ENCODE measurements around the gene AGTR2.
"Not testable (repeated sequence)": the region's sequence is repeated elsewhere in the genome, so short reads cannot be mapped to it uniquely, and the experiment has no call there.

Gene AGTR2, protein sequence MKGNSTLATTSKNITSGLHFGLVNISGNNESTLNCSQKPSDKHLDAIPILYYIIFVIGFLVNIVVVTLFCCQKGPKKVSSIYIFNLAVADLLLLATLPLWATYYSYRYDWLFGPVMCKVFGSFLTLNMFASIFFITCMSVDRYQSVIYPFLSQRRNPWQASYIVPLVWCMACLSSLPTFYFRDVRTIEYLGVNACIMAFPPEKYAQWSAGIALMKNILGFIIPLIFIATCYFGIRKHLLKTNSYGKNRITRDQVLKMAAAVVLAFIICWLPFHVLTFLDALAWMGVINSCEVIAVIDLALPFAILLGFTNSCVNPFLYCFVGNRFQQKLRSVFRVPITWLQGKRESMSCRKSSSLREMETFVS

DNA sequence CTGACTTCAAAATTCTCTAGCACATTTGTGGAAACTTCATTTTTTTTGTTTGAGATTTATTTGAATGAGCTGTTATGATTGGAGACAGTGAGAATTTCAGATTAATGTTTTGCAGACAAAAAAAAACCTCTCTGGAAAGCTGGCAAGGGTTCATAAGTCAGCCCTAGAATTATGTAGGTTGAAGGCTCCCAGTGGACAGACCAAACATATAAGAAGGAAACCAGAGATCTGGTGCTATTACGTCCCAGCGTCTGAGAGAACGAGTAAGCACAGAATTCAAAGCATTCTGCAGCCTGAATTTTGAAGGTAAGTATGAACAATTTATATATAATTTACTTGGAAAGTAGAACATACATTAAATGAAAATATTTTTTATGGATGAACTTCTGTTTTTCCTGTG lies at the start of gene AGTR2:
Gene AGTR2, plus strand, starts transcription at position 234 of the 400 bp plus-strand sequence. CDS start 1,537 bp downstream, outside the sequence.
- DNase-seq, result no peak

DNA sequence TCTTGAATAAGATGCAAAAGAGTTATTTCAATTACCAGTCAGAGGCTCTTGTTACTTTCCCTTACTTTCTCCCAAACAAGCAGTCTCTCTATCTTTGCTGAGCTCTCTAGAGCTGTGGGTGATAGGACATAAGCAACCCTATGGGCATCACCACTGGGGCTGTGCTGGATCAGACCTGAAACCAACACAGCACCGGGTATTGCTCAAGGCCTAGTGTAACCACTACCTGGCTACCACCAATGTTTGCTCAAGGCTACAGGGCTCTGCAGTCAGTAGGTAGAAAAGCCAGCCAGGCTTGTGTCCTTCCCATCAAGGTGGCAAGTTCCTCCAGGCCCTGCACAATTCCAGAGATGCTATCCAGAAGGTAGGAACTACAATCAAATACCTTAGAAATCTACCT lies 35.3 kb upstream of the AGTR2 start:
- no peak for DNase-seq

DNA sequence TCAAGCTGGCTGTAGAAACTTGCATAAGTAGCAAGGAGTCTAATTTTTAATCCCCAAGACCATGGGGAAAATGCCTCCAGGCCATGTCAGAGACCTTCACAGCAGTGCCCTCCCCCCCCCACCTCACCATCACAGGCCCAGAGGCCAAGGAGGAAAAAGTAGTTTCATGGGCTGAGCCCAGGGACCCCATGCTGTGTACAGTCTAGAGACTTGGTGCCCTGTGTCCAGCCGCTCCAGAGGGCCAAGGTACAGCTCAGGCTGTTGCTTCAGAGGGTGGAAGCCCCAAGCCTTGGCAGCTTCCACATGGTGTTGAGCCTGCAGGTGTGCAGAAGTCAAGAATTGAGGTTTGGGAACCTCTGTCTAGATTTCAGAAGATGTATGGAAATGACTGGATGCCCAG lies 29.3 kb upstream of the AGTR2 start:
- DNase-seq, result not testable (repeated sequence)

DNA sequence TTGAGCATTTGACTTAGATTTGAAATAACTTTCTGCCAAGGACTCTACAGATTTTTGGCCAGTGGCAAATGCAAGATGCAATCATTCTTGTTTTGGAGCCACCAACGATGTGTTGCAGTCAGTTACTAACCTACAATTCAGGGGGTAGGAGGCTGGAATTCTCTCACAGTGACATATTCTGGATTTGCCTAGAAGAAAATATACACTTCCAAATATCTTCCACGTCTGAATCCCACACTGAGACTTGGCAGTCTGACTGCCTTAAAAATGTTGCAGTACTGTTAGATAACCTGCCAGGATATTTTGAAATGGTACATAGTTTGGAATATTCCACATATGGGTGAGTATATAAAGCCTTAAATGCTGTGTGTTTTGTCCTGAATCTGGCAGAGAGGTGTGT lies 27.6 kb upstream of the AGTR2 start:
- DNase-seq, result no peak

DNA sequence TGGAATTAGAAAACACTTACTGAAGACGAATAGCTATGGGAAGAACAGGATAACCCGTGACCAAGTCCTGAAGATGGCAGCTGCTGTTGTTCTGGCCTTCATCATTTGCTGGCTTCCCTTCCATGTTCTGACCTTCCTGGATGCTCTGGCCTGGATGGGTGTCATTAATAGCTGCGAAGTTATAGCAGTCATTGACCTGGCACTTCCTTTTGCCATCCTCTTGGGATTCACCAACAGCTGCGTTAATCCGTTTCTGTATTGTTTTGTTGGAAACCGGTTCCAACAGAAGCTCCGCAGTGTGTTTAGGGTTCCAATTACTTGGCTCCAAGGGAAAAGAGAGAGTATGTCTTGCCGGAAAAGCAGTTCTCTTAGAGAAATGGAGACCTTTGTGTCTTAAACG lies 2.4 kb downstream of the AGTR2 start:
- DNase-seq, result no peak

DNA sequence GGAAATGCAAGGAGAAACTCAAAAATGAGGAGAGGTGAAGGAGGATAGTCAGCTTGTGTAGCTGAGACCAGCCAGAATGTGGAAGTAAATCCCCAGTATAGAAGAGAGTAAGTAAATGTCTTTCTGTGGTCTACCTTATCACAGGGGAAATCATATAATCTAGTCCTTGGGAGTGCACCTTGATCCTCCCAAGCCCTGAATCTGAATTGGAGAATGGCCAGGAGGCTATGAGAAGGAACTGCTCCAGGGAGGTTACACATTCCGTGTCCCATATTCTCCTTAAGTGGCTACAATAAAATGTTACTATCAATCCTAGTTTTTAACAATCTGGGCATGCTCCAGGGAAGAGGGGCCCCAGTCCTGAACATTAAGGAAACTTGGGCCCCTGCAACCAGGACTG lies 10.8 kb downstream of the AGTR2 start:
- DNase-seq, result no peak

DNA sequence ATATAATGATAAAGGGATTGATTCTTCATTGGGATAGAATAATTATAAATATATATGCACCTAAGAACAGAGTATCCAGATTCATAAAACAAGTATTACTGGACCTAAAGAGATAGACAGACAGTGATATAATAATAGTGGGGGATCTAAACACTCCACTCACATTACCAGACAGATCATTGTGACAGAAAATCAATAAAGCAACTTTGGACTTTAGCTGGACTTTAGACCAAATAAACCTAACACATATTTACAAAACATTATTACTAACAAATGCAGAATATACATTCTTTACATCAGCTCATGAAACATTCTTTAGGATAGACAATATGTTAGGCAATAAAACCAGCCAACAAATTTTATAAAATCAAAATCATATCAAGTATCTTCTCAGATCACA lies 14.6 kb downstream of the AGTR2 start:
- no peak for DNase-seq

DNA sequence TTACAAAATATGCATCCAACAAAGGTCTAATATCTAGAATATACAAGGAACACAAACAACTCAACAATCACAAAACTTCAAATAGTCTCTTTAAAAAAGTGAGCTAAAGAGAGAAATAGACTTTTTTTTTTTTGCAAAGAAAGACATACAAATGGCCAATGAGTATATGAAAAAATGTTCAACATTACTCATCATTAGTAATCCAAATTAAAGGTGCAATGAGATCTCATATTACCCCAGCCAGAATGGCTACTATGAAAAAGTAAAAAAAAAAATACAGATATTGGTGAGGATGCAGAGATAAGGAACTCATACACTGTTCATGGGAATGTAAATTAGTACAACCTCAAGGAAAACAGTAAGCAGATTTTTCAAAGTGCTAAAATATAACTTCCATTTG lies 24.1 kb downstream of the AGTR2 start:
- no peak for DNase-seq

DNA sequence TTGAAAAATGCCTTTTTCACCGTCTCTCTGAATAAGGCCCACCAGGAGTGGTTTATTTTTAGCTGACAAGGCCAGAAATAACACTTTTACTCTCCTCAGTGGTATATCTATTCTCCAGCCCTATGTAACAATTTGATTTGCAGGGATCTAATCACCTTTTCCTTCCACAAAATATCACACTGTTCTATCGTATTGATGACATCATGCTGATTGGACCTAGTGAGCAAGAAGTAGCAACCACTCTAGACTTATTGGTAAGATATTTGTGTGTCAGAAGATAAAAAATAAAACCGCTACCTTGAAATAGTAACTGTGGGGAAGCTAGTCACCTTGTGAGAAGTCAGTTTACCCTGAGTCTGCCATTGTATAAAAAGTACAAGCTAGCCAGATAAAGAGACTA lies 27.7 kb downstream of the AGTR2 start:
- DNase-seq, result no peak

DNA sequence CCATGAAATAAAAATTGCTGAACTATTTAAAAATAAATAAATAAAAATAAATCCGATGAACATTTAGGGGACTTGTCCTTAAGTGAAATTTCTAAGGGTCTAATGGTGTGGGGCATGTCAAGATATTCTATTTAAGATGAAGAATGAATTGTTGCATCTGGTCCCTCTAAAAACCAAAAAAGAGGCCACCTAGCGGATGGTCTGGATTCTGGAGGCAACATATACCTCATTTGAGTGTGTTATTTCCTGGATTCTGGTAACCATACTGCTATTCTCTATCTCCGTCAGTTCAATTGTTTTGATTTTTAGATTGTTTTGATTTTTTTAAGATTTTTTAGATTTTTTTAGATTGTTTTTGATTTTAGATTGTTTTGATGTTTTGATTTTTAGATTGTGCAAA lies 28.3 kb downstream of the AGTR2 start:
- DNase-seq, result no peak

DNA sequence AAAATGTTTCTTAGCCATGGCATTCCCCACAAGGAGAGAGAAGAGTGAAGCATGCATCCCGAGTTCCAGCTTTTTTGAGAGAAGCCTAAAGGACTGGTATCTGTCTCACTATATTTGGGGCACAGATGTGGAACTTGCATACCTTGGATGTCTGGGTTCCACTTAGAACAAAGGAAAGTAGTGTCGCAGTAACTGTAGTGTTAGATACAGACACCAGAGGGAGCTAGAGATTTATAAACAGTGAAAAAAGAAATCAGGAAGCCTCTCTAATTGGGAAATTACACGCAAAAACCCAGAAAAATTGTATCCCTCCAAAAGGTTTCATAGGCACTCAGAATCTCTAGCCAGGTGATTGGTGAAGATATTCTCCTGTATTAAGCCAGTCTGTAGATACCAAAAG lies 34.4 kb downstream of the AGTR2 start:
- no peak for DNase-seq

DNA sequence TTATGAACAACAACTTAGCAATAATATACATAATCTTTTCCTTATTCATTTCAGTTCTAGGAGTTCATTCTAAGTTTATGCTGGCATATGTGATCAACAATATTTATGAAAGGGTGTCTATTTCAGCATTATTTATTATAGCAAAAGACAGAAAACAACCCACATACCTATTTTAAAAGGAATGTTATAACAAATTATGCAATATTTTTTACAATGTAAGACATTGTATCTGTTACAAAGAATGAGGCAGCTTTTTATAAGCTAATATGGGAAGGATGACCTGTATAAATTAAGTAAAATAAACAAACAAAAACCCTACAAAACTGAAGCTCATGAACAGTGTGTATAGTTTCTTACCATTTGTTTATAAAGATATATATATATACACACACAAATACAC lies 42.7 kb downstream of the AGTR2 start:
- no peak for DNase-seq

DNA sequence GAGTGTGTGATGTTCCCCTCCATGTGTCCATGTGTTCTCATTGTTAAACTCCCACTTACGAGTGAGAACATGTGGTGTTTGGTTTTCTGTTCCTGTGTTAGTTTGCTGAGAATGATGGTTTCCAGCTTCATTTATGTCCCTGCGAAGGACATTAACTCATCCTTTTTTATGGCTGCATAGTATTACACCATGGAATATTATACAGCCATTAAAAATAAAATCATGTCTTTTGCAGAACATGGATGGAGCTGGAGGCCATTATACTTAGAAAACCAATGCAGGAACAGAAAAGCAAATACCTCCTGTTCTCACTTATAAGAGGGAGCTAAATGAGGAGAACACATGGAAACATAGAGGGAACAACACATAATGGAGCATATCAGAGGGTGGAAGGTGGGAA lies 46.5 kb downstream of the AGTR2 start:
- not testable (repeated sequence) for DNase-seq

Data from CD4-positive, alpha-beta T cell treated with Interleukin-4 for 4 hours (primary cell).